HEK293 (cell line): Measurements from ENCODE around the gene OR14A2.
"Not testable (repeated sequence)": the region's sequence is repeated elsewhere in the genome, so short reads cannot be mapped to it uniquely, and the experiment has no call there.

Source experiments
- CTCF ChIA-PET: fragments of 350-600 bp; formaldehyde crosslinking; extraction: SDS; loops from one replicate; lab custom pipeline; 2021; ENCODE audit warnings: antibody characterized with exemption; lab: Yijun Ruan, JAX
- POLR2A ChIA-PET: fragments of 300-600 bp; formaldehyde crosslinking; extraction: SDS; loops from one replicate; lab custom pipeline; 2020; ENCODE audit warnings: antibody characterized with exemption, inconsistent platforms; lab: Yijun Ruan, JAX
- H3K27ac ChIP-seq: fragments of 200-500 bp; sonication (Bioruptor generic); 2 replicates; pipeline ENCODE4 v1.5.1; 2014; ENCODE audit warnings: low read depth, low read length, control low read depth, inconsistent platforms; ENCODE audit errors: extremely low read depth
- H3K36me3 ChIP-seq, 2 experiments: fragments of 200-500 bp in 1 of 2; sonication (Bioruptor generic) in 1 of 2; 1 replicate in 1 of 2; 2 replicates in 1 of 2; pipeline ENCODE4 v1.5.1; 2014 to 2017; ENCODE audit warnings: inconsistent platforms in 2 of 2, low read length in 2 of 2; ENCODE audit not compliant: control insufficient read depth in 2 of 2, insufficient read depth in 1 of 2
- H3K4me1 ChIP-seq: fragments of 200-500 bp; sonication (Bioruptor generic); 2 replicates; pipeline ENCODE4 v1.5.1; 2014; ENCODE audit warnings: mild to moderate bottlenecking, low read length, inconsistent platforms; ENCODE audit not compliant: control insufficient read depth, insufficient read depth
- H3K4me3 ChIP-seq: 2 replicates; pipeline ENCODE4 v1.5.1; 2011; ENCODE audit warnings: low read depth, mild to moderate bottlenecking, control low read depth, low read length, moderate library complexity
- H3K9me3 ChIP-seq: fragments of 200-500 bp; sonication (Bioruptor generic); 2 replicates; pipeline ENCODE4 v1.5.1; 2014; ENCODE audit warnings: low read depth, low read length, inconsistent platforms; ENCODE audit not compliant: control insufficient read depth, insufficient read depth
- EGR2 ChIP-seq: fragments of 450-650 bp; formaldehyde crosslinking; IDR thresholded peaks from 2 replicates; pipeline ENCODE4 v1.5.1; 2016; ENCODE audit warnings: low read depth, missing biosample characterization, missing genetic modification characterization
- TCF7L2 ChIP-seq: IDR thresholded peaks from 2 replicates; pipeline ENCODE4 v1.6.1; 2011; ENCODE audit warnings: low read depth, mild to moderate bottlenecking, inconsistent platforms, low read length, moderate library complexity, borderline replicate concordance
- WT1 ChIP-seq: fragments of 450-650 bp; formaldehyde crosslinking; IDR thresholded peaks from 2 replicates; pipeline ENCODE4 v1.5.1; 2016; ENCODE audit warnings: missing biosample characterization, missing genetic modification characterization
- ZFP37 ChIP-seq: fragments of 450-650 bp; formaldehyde crosslinking; IDR thresholded peaks from 2 replicates; pipeline ENCODE4 v1.5.1; 2016; ENCODE audit warnings: missing biosample characterization, missing genetic modification characterization
- ZFP41 ChIP-seq: fragments of 450-650 bp; formaldehyde crosslinking; IDR thresholded peaks from 2 replicates; pipeline ENCODE4 v1.5.1; 2016; ENCODE audit warnings: missing biosample characterization, missing genetic modification characterization, borderline replicate concordance
- ZNF138 ChIP-seq: fragments of 450-650 bp; formaldehyde crosslinking; IDR thresholded peaks from 2 replicates; pipeline ENCODE4 v1.5.1; 2016; ENCODE audit warnings: missing biosample characterization, missing genetic modification characterization, borderline replicate concordance
- ZNF24 ChIP-seq: fragments of 450-650 bp; formaldehyde crosslinking; IDR thresholded peaks from 2 replicates; pipeline ENCODE4 v1.5.1; 2016; ENCODE audit warnings: missing biosample characterization, missing genetic modification characterization
- TF ChIP-seq, protein P1 (sequence below): fragments of 450-650 bp; formaldehyde crosslinking; IDR thresholded peaks from 2 replicates; pipeline ENCODE4 v1.5.1; 2016; ENCODE audit warnings: missing biosample characterization, missing genetic modification characterization
- TF ChIP-seq, protein P2 (sequence below): fragments of 450-650 bp; formaldehyde crosslinking; conservative IDR thresholded peaks from 2 replicates; pipeline ENCODE4 v1.5.1; 2016; ENCODE audit warnings: low read depth, missing biosample characterization, missing genetic modification characterization
- TF ChIP-seq, protein P3 (sequence below): fragments of 450-650 bp; formaldehyde crosslinking; IDR thresholded peaks from 2 replicates; pipeline ENCODE4 v1.5.1; 2017; ENCODE audit warnings: missing biosample characterization, mild to moderate bottlenecking, missing genetic modification characterization, moderate library complexity
- TF ChIP-seq, protein P4 (sequence below): fragments of 450-650 bp; formaldehyde crosslinking; IDR thresholded peaks from 2 replicates; pipeline ENCODE4 v1.5.1; 2016; ENCODE audit warnings: missing biosample characterization, missing genetic modification characterization, low read depth

OR14A2 gene

DNA sequence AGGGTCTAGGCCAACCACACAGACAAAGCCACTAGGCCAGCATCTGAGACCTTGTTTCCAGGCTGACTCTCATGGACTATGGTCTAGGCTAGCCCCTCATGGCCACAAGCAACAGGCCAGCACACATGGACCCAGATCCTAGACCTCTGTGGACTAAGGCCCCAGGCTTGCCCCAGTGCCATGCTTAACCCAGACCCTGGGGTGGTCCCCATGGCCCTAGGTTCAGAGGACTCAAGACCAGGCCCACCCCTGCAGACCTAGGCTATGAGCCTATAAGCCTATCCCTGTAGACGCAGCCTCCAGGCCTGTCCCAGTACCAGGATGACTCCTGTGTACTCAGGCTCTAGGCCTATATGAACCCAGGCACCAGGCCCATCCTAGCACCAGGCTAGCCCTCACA is 1.9 kb upstream of the OR14A2 start (continued):
- TF ChIP-seq, protein P1, sequence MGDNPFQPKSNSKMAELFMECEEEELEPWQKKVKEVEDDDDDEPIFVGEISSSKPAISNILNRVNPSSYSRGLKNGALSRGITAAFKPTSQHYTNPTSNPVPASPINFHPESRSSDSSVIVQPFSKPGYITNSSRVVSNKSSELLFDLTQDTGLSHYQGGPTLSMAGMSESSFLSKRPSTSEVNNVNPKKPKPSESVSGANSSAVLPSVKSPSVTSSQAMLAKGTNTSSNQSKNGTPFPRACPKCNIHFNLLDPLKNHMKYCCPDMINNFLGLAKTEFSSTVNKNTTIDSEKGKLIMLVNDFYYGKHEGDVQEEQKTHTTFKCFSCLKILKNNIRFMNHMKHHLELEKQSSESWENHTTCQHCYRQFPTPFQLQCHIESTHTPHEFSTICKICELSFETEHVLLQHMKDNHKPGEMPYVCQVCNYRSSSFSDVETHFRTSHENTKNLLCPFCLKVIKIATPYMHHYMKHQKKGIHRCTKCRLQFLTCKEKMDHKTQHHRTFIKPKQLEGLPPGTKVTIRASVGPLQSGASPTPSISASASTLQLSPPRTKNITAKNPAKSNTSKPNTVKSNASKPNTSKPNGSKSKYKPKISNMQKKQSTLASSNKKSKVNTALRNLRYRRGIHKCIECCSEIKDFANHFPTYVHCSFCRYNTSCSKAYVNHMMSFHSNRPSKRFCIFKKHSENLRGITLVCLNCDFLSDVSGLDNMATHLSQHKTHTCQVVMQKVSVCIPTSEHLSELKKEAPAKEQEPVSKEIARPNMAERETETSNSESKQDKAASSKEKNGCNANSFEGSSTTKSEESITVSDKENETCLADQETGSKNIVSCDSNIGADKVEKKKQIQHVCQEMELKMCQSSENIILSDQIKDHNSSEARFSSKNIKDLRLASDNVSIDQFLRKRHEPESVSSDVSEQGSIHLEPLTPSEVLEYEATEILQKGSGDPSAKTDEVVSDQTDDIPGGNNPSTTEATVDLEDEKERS: no peak

DNA sequence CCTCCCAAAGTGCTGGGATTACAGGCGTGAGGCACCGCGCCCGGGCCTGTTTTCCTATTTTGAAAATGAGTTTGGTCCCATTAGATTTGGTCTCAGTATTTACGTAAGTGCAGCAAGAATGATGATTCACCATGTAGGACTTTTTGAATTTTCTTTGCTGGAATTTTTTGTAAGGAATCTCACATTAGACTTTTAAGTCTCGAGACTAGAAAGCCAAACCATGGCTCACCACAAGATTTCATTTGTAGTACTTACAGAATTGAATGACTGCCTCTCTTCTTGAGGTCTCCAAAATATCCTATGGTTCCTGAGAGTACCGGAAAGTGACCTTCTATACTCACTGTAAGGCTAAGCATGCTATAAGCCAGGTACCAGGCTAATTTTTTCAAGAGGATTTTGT is 325 bp downstream of the OR14A2 start:
- H3K4me3 ChIP-seq: no peak overlapping the region
- no peaks in the 10 kb centered on the region for H3K4me1 ChIP-seq
- CTCF ChIA-PET: no interaction called here
- POLR2A ChIA-PET: no interaction called here
- no peak overlapping the region for H3K27ac ChIP-seq
- no peaks in the 10 kb centered on the region for H3K36me3 ChIP-seq
- no peaks in the 10 kb centered on the region for H3K9me3 ChIP-seq
- no peak for TF ChIP-seq EGR2 (tag by site-specific recombination)
- TF ChIP-seq ZNF138: no peak
- TF ChIP-seq, protein P2, sequence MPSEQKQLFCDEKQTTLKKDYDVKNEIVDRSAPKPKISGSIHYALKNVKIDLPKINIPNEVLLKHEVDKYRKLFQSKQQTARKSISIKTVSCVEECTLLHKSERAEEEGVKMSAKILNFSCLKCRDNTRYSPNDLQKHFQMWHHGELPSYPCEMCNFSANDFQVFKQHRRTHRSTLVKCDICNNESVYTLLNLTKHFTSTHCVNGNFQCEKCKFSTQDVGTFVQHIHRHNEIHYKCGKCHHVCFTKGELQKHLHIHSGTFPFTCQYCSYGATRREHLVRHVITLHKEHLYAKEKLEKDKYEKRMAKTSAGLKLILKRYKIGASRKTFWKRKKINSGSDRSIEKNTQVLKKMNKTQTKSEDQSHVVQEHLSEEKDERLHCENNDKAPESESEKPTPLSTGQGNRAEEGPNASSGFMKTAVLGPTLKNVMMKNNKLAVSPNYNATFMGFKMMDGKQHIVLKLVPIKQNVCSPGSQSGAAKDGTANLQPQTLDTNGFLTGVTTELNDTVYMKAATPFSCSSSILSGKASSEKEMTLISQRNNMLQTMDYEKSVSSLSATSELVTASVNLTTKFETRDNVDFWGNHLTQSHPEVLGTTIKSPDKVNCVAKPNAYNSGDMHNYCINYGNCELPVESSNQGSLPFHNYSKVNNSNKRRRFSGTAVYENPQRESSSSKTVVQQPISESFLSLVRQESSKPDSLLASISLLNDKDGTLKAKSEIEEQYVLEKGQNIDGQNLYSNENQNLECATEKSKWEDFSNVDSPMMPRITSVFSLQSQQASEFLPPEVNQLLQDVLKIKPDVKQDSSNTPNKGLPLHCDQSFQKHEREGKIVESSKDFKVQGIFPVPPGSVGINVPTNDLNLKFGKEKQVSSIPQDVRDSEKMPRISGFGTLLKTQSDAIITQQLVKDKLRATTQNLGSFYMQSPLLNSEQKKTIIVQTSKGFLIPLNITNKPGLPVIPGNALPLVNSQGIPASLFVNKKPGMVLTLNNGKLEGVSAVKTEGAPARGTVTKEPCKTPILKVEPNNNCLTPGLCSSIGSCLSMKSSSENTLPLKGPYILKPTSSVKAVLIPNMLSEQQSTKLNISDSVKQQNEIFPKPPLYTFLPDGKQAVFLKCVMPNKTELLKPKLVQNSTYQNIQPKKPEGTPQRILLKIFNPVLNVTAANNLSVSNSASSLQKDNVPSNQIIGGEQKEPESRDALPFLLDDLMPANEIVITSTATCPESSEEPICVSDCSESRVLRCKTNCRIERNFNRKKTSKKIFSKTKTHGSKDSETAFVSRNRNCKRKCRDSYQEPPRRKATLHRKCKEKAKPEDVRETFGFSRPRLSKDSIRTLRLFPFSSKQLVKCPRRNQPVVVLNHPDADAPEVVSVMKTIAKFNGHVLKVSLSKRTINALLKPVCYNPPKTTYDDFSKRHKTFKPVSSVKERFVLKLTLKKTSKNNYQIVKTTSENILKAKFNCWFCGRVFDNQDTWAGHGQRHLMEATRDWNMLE (tag by site-specific recombination): no peak
- no peak for TF ChIP-seq TCF7L2
- TF ChIP-seq, protein P3, sequence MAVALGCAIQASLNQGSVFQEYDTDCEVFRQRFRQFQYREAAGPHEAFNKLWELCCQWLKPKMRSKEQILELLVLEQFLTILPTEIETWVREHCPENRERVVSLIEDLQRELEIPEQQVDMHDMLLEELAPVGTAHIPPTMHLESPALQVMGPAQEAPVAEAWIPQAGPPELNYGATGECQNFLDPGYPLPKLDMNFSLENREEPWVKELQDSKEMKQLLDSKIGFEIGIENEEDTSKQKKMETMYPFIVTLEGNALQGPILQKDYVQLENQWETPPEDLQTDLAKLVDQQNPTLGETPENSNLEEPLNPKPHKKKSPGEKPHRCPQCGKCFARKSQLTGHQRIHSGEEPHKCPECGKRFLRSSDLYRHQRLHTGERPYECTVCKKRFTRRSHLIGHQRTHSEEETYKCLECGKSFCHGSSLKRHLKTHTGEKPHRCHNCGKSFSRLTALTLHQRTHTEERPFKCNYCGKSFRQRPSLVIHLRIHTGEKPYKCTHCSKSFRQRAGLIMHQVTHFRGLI (tag by site-specific recombination): no peak

DNA sequence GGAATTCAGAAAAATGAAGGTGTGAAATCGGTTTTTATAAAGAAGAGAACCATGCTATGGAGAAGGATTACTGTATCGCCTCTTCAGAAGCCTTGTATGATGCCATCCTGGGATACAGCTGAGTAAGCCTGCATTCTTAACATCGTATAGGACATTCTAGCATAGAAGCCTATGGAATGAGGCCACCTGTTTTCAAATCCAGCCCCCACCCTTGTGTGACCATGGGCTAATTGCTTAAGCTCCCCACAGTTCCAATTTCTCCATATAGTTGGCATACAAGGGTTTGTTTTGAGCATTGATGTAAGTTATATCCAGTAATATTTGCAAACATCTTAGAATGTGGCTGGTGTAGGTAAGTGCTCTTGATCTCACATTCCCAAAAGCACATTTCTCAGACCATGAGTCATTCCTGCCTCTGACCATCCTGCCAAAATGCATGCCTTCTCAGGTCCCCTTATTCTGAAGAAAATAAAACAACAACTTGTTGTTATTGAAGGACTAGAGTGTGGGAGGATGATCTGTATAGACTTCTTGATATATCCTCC is 1.5 kb downstream of the OR14A2 start:
- ChIA-PET CTCF (no interaction called here), POLR2A (no interaction called here)
- TF ChIP-seq, protein P4, sequence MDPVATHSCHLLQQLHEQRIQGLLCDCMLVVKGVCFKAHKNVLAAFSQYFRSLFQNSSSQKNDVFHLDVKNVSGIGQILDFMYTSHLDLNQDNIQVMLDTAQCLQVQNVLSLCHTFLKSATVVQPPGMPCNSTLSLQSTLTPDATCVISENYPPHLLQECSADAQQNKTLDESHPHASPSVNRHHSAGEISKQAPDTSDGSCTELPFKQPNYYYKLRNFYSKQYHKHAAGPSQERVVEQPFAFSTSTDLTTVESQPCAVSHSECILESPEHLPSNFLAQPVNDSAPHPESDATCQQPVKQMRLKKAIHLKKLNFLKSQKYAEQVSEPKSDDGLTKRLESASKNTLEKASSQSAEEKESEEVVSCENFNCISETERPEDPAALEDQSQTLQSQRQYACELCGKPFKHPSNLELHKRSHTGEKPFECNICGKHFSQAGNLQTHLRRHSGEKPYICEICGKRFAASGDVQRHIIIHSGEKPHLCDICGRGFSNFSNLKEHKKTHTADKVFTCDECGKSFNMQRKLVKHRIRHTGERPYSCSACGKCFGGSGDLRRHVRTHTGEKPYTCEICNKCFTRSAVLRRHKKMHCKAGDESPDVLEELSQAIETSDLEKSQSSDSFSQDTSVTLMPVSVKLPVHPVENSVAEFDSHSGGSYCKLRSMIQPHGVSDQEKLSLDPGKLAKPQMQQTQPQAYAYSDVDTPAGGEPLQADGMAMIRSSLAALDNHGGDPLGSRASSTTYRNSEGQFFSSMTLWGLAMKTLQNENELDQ: no peak
- TF ChIP-seq WT1 (tag by site-specific recombination) (no peak), ZNF24 (tag by site-specific recombination) (no peak), ZFP37 (tag by site-specific recombination) (no peak), ZFP41 (no peak)
- H3K36me3 ChIP-seq: no peaks in the 10 kb centered on the region
- H3K27ac ChIP-seq: no peak overlapping the region
- no peak overlapping the region for H3K4me3 ChIP-seq
- H3K4me1 ChIP-seq: no peaks in the 10 kb centered on the region
- H3K9me3 ChIP-seq: no peaks in the 10 kb centered on the region

DNA sequence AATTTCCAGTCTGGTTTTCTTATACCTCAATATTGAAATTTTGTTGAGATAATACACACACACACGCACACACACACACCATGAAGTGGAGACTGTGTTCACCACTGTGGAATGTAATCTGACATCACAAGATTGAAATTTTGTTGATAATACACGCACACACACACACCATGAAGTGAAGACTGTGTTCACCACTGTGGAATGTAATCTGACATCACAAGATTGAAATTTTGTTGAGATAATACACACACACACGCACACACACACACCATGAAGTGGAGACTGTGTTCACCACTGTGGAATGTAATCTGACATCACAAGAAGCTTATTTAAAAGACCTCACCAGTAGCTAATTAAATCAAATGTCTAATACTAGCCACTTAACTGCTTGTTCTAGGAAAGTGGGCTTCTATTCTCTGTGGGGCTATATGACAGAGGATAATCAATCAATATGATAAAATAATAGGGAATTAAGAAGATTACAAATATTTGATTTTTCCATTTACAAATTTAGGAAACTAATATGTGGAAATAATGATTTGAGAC is 5.7 kb downstream of the OR14A2 start:
- CTCF ChIA-PET, H3K9me3 ChIP-seq, H3K27ac ChIP-seq, POLR2A ChIA-PET, H3K36me3 ChIP-seq, H3K4me3 ChIP-seq, H3K4me1 ChIP-seq: not testable (repeated sequence)
